Body of pancreas (tissue), 4 donors: ENCODE results near the gene LRP3.

Source experiments
- POLR2A ChIP-seq, 3 donors: fragments of 450-650 bp; IDR thresholded peaks; one replicate each; pipeline ENCODE4 v1.6.1; 2016; ENCODE audit warnings: antibody characterized with exemption in 3 of 3, mild to moderate bottlenecking in 2 of 3
- TF ChIP-seq, protein P1 (sequence below), 7 experiments: fragments of 450-650 bp in 4 of 7; fragments of 200-600 bp in 3 of 7; sonication (generic) in 3 of 7; IDR thresholded peaks; one replicate each; pipeline ENCODE4 v1.5.1; 2016 to 2019; ENCODE audit warnings: antibody characterized with exemption in 7 of 7

DNA sequence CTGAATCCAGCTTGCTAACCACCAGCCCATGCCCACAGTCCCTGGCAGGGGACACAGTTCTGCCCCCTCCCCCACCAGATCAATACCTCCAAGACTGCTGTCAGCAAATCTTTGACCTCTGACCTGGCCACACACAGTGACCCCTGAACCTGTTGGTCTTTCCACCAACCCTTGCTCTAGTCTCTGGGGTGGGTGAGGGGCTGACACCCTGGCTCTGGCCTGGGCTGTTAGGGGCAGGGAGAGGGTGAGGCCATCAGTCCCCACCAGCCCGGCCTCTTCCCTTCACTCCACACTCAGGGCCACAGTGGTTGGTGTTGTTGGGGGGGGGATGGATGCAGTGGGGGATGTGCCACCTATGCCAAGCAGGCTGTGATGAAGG, 53.3 kb downstream of the LRP3 start:
- TF ChIP-seq POLR2A (IDR thresholded peaks at IDR 0.05), result no peak
- TF ChIP-seq, protein P1, sequence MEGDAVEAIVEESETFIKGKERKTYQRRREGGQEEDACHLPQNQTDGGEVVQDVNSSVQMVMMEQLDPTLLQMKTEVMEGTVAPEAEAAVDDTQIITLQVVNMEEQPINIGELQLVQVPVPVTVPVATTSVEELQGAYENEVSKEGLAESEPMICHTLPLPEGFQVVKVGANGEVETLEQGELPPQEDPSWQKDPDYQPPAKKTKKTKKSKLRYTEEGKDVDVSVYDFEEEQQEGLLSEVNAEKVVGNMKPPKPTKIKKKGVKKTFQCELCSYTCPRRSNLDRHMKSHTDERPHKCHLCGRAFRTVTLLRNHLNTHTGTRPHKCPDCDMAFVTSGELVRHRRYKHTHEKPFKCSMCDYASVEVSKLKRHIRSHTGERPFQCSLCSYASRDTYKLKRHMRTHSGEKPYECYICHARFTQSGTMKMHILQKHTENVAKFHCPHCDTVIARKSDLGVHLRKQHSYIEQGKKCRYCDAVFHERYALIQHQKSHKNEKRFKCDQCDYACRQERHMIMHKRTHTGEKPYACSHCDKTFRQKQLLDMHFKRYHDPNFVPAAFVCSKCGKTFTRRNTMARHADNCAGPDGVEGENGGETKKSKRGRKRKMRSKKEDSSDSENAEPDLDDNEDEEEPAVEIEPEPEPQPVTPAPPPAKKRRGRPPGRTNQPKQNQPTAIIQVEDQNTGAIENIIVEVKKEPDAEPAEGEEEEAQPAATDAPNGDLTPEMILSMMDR (IDR thresholded peaks at IDR 0.05), result no peak
